KMS-11 (cell line): ENCODE measurements around the gene TIMM44.

Experiments used
- H2AFZ ChIP-seq: fragments of 200-600 bp; sonication (generic); 2 replicates; pipeline ENCODE4 v1.6.1; 2016; ENCODE audit warnings: antibody characterized with exemption, mixed run types, low read depth
- H3K27ac ChIP-seq: fragments of 200-600 bp; sonication (generic); 2 replicates; pipeline ENCODE4 v1.6.1; 2016; ENCODE audit warnings: mild to moderate bottlenecking, mixed run types
- H3K27me3 ChIP-seq: fragments of 200-600 bp; sonication (generic); 2 replicates; pipeline ENCODE4 v1.6.1; 2017; ENCODE audit warnings: mild to moderate bottlenecking, low read depth, mixed run types, moderate library complexity; ENCODE audit not compliant: insufficient read depth
- H3K36me3 ChIP-seq: fragments of 200-600 bp; sonication (generic); 2 replicates; pipeline ENCODE4 v1.6.1; 2017; ENCODE audit warnings: mild to moderate bottlenecking, mixed run types; ENCODE audit not compliant: insufficient read depth
- H3K4me1 ChIP-seq: fragments of 200-600 bp; sonication (generic); 2 replicates; pipeline ENCODE4 v1.6.1; 2016; ENCODE audit warnings: mild to moderate bottlenecking, low read depth, mixed run types; ENCODE audit not compliant: poor library complexity, severe bottlenecking
- H3K4me2 ChIP-seq: fragments of 200-600 bp; sonication (generic); 2 replicates; pipeline ENCODE4 v1.7.0; 2016; ENCODE audit warnings: mild to moderate bottlenecking, mixed run types
- H3K4me3 ChIP-seq: fragments of 200-600 bp; sonication (generic); IDR thresholded peaks from 2 replicates; pipeline ENCODE4 v1.6.1; 2017; ENCODE audit warnings: low read depth, low read length, mixed read lengths; ENCODE audit not compliant: insufficient read depth
- H3K79me2 ChIP-seq: fragments of 200-600 bp; sonication (generic); 2 replicates; pipeline ENCODE4 v1.6.1; 2016; ENCODE audit warnings: low read depth, mixed run types; ENCODE audit not compliant: insufficient read depth
- H3K9ac ChIP-seq: fragments of 200-600 bp; sonication (generic); 2 replicates; pipeline ENCODE4 v1.6.1; 2016; ENCODE audit warnings: mild to moderate bottlenecking, mixed run types
- H4K20me1 ChIP-seq: fragments of 200-600 bp; sonication (generic); 2 replicates; pipeline ENCODE4 v1.6.1; 2016; ENCODE audit warnings: mild to moderate bottlenecking, mixed run types; ENCODE audit not compliant: insufficient read depth
- CTCF ChIP-seq: fragments of 200-600 bp; sonication (generic); conservative IDR thresholded peaks from 2 replicates; pipeline ENCODE4 v1.6.1; 2017; ENCODE audit warnings: low read depth, mild to moderate bottlenecking, antibody characterized with exemption, low read length, moderate library complexity, mixed read lengths

TIMM44 gene

GRCh38 chr19:7908078-7908699 is 35.3 kb downstream of the TIMM44 start:
- Histone ChIP-seq H3K79me2 (peaks cover 31% of the 10 kb centered on the region), H3K27me3 (no peaks in the 10 kb centered on the region), H3K36me3 (no peaks in the 10 kb centered on the region), H3K27ac (no peak overlapping the region), H3K4me2 (no peak overlapping the region), H3K9ac (no peak overlapping the region), H3K4me3 (no peak overlapping the region), H4K20me1 (no peaks in the 10 kb centered on the region), H3K4me1 (peaks cover 5% of the 10 kb centered on the region), H2AFZ (no peak overlapping the region)
- TF ChIP-seq CTCF, result no peak

- no peaks in the 10 kb centered on the region for H3K36me3 ChIP-seq
- no peak overlapping the region for H3K27ac ChIP-seq
- TF ChIP-seq CTCF, result no peak
- H3K4me1 ChIP-seq, result peaks cover 5% of the 10 kb centered on the region
- H2AFZ ChIP-seq, result no peak overlapping the region
- peaks cover 31% of the 10 kb centered on the region for H3K79me2 ChIP-seq
- H3K4me2 ChIP-seq, result no peak overlapping the region
- H3K9ac ChIP-seq, result no peak overlapping the region
- H3K27me3 ChIP-seq, result no peaks in the 10 kb centered on the region
- H3K4me3 ChIP-seq, result no peak overlapping the region
- H4K20me1 ChIP-seq, result no peaks in the 10 kb centered on the region
These were observed 35.9 kb downstream of the TIMM44 start for GRCh38 chr19:7907544-7907943.

GRCh38 chr19:7907122-7907521 is 36.3 kb downstream of the TIMM44 start:
- no peak overlapping the region for H3K4me2 ChIP-seq
- H4K20me1 ChIP-seq, result no peaks in the 10 kb centered on the region
- H3K4me1 ChIP-seq, result peaks cover 5% of the 10 kb centered on the region
- H3K4me3 ChIP-seq, result no peak overlapping the region
- H2AFZ ChIP-seq, result no peak overlapping the region
- no peak overlapping the region for H3K9ac ChIP-seq
- no peak for TF ChIP-seq CTCF
- no peak overlapping the region for H3K27ac ChIP-seq
- no peaks in the 10 kb centered on the region for H3K27me3 ChIP-seq
- H3K79me2 ChIP-seq, result peaks cover 31% of the 10 kb centered on the region
- no peaks in the 10 kb centered on the region for H3K36me3 ChIP-seq

GRCh38 chr19:7905859-7906258 is 37.6 kb downstream of the TIMM44 start:
- Histone ChIP-seq H3K36me3 (no peaks in the 10 kb centered on the region), H4K20me1 (no peaks in the 10 kb centered on the region), H3K27me3 (no peaks in the 10 kb centered on the region), H3K9ac (no peak overlapping the region), H3K4me1 (peaks cover 5% of the 10 kb centered on the region), H3K27ac (no peak overlapping the region), H3K4me3 (no peak overlapping the region), H2AFZ (no peak overlapping the region), H3K4me2 (no peak overlapping the region), H3K79me2 (peaks cover 31% of the 10 kb centered on the region)
- no peak for TF ChIP-seq CTCF
